ENCODE data around the gene ATP10B.

Gene ATP10B

DNA sequence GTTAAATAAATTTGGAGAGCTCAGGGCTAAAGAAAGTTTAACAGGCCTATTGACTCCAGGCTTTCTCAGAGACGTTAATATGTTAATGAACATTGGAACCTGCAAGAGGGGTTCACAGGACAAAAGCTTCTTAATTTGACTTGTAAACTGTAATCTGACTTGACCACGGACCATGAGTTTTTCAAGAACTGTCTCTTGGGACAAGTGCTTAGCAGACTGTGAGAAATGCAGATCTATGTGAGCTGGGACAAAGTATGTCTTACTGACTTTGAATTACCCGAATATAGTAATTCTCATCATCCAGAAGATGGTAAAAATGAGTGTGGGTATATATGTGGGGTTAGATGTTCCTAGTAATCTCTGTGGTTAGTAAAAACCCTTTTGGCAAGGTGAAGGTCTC, 186.6 kb downstream of the ATP10B start:
- DNase-seq (ENCODE audit: insufficient read length) (no peak), FAIRE-seq (no peak)
- TF ChIP-seq TAF1 (IDR thresholded peaks at IDR 0.05; ENCODE audit: borderline replicate concordance, low read depth, low read length) (no peak), POLR2AphosphoS5 (IDR thresholded peaks at IDR 0.05; ENCODE audit: low read depth, low read length) (no peak), POLR2A (IDR thresholded peaks at IDR 0.05; ENCODE audit: low read depth, low read length) (no peak)

DNA sequence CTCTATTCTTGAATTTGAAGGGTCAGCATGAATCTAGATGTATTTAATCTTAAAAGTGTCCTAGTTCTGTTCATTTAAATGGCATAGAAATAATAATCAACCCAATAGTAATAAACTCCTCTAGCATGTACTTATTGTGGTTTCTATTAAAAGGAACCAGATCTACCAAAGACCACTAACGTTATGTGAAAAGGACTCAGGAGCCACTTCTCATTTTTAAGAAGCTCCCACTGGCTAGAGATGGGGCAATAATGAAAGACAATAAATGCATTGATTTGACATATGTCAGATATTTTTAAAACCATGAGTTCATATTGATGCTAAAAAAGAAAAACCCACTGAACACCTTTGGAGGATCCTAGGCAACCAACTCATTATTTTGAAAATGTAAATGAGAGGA, 191.9 kb downstream of the ATP10B start:
- DNase-seq (ENCODE audit: insufficient read length) (no peak), FAIRE-seq (no peak)
- TF ChIP-seq POLR2AphosphoS5 (IDR thresholded peaks at IDR 0.05; ENCODE audit: low read depth, low read length) (no peak), TAF1 (IDR thresholded peaks at IDR 0.05; ENCODE audit: borderline replicate concordance, low read depth, low read length) (no peak), POLR2A (IDR thresholded peaks at IDR 0.05; ENCODE audit: low read depth, low read length) (no peak)

DNA sequence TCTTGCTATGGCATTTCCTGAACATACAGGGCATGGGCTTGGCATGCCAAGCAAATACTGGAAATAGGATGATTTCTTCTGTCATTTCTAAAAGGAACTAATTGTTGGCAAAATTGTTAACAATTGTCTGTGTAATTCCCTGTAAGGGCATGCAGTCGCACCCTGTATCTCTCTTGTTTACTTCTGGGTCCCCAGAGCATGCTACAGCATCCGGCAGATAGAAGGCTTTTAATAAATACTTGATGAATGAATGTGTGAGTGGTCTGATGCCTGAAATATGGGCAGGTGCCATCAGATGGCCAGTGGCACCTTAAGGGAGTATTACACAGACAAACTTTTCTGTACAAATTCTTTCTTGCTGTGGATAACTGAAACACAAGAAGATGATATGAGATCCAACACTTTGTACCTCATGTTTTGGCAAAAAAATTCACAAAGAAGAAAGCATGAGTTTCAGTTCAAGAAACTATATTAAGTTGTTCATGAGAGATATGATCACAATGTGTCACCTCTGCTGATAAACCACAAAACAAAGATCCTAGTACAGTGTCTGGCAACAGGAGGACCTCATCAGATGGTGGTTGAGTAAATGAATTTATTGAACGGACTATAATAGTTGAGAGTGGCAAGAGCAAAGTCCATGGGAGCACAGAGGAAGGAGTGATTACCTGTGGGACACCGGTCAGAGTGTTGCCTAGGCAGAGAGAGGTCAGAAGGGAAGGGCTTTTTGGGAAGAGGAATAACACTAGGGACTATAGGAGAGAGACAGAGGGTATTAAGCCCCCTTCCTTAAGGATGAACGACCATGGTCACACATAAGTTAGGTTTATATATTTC, 194.2 kb downstream of the ATP10B start:
- FAIRE-seq = no peak
- TF ChIP-seq TAF1 (IDR thresholded peaks at IDR 0.05; ENCODE audit: borderline replicate concordance, low read depth, low read length) = no peak
- TF ChIP-seq POLR2AphosphoS5 (IDR thresholded peaks at IDR 0.05; ENCODE audit: low read depth, low read length) = no peak
- no peak for TF ChIP-seq POLR2A (IDR thresholded peaks at IDR 0.05; ENCODE audit: low read depth, low read length)
- DNase-seq (ENCODE audit: insufficient read length) = no peak

DNA sequence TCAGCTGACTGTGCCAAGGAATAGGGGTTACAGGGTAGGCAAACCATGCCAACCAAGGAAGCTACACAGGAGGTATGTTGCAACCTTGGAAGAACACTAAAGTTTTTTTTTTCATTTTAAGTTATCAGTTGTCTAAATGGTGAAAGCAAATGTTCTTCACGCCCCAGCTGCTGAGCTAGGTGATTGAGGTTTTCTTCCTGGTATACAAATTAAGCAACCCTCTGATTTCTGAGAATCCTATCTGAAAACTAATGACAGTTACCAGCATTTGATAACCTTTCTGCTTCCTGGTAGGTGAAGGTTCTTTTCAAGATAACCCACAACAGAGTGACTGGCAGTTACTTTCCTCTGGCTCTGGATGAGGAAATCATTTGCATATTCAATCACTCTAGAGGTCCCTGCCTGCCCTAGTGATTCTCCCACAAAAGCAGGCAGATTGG, 194.9 kb downstream of the ATP10B start:
- TF ChIP-seq TAF1 (IDR thresholded peaks at IDR 0.05; ENCODE audit: borderline replicate concordance, low read depth, low read length) = no peak
- TF ChIP-seq POLR2AphosphoS5 (IDR thresholded peaks at IDR 0.05; ENCODE audit: low read depth, low read length) = no peak
- TF ChIP-seq POLR2A (IDR thresholded peaks at IDR 0.05; ENCODE audit: low read depth, low read length) = no peak

DNA sequence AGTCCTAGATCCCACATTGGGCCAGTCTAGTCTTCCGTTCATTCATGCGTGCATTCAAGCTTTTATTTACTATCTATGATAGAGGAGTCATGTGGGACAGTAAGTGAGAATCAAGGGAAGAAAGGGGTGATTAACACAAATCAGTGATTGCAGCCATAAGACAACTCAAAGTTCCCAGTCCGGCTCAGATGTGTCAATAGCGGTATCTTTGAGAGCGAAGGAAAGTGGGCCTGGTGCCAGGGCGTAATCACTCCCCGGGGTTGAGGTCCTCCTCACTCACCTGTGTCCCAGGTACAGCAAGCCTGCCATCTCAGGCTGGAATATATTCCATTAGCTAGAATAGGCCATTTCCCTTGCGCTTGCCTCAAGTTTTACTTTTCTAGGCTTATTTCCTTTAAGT, 196.3 kb downstream of the ATP10B start:
- no peak for DNase-seq (ENCODE audit: insufficient read length)
- TF ChIP-seq TAF1 (IDR thresholded peaks at IDR 0.05; ENCODE audit: borderline replicate concordance, low read depth, low read length) = no peak
- no peak for TF ChIP-seq POLR2AphosphoS5 (IDR thresholded peaks at IDR 0.05; ENCODE audit: low read depth, low read length)
- TF ChIP-seq POLR2A (IDR thresholded peaks at IDR 0.05; ENCODE audit: low read depth, low read length) = no peak
- no peak for FAIRE-seq

More for the DNA sequence above, 194.9 kb downstream of the ATP10B start:
- FAIRE-seq (no peak), DNase-seq (ENCODE audit: insufficient read length) (no peak)

- DNase-seq (ENCODE audit: insufficient read length) (no peak), FAIRE-seq (no peak)
- no peak for TF ChIP-seq POLR2AphosphoS5 (IDR thresholded peaks at IDR 0.05; ENCODE audit: low read depth, low read length)
- no peak for TF ChIP-seq TAF1 (IDR thresholded peaks at IDR 0.05; ENCODE audit: borderline replicate concordance, low read depth, low read length)
- TF ChIP-seq POLR2A (IDR thresholded peaks at IDR 0.05; ENCODE audit: low read depth, low read length) = no peak
Observed at GRCh38 chr5:160651692-160652645, 200.0 kb downstream of the ATP10B start.

- no peak for DNase-seq (ENCODE audit: insufficient read length)
Observed at GRCh38 chr5:160649304-160649703, 202.7 kb downstream of the ATP10B start.

GRCh38 chr5:160646033-160646432, 206.0 kb downstream of the ATP10B start:
- FAIRE-seq (no peak), DNase-seq (ENCODE audit: insufficient read length) (no peak)
- TF ChIP-seq TAF1 (IDR thresholded peaks at IDR 0.05; ENCODE audit: borderline replicate concordance, low read depth, low read length) = no peak
- no peak for TF ChIP-seq POLR2A (IDR thresholded peaks at IDR 0.05; ENCODE audit: low read depth, low read length)
- TF ChIP-seq POLR2AphosphoS5 (IDR thresholded peaks at IDR 0.05; ENCODE audit: low read depth, low read length) = no peak

More at GRCh38 chr5:160649304-160649703, 202.7 kb downstream of the ATP10B start:
- FAIRE-seq = peak; percentile 5
- TF ChIP-seq POLR2AphosphoS5 (IDR thresholded peaks at IDR 0.05; ENCODE audit: low read depth, low read length) (no peak), TAF1 (IDR thresholded peaks at IDR 0.05; ENCODE audit: borderline replicate concordance, low read depth, low read length) (no peak), POLR2A (IDR thresholded peaks at IDR 0.05; ENCODE audit: low read depth, low read length) (no peak)

DNA sequence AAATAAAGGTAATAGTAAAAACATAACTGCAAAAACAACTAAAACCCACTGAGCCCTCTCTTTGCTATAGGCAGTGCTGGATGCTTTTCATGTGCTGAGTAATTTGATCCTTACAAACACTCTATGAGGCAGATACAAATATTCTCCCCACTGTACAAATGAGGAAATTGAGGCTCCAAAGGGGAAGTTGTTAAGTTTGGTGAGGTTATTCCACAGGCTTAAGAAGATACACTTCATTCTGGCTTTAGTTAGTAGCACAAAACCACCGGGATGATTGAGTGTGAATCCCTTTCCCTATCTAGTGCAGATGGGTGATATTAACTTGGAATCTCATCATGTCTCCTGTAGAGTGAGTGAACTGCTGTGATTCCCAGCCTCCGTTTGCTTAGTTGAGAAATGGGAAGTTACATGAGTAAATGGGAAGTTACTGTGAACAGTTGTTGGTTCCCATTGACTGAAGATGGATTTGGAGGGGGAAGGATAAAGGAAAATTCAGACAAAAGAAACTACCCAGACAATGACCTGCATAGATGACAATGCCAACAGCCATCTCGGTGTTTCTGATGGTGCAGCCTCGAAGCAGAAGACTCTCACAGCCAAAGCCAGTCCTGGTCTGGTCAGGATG, 208.3 kb downstream of the ATP10B start:
- DNase-seq (ENCODE audit: insufficient read length) (no peak), FAIRE-seq (no peak)
- TF ChIP-seq POLR2AphosphoS5 (IDR thresholded peaks at IDR 0.05; ENCODE audit: low read depth, low read length) (no peak), POLR2A (IDR thresholded peaks at IDR 0.05; ENCODE audit: low read depth, low read length) (no peak), TAF1 (IDR thresholded peaks at IDR 0.05; ENCODE audit: borderline replicate concordance, low read depth, low read length) (no peak)

- TF ChIP-seq TAF1 (IDR thresholded peaks at IDR 0.05; ENCODE audit: borderline replicate concordance, low read depth, low read length) (no peak), POLR2A (IDR thresholded peaks at IDR 0.05; ENCODE audit: low read depth, low read length) (no peak), POLR2AphosphoS5 (IDR thresholded peaks at IDR 0.05; ENCODE audit: low read depth, low read length) (no peak)
- FAIRE-seq (no peak), DNase-seq (ENCODE audit: insufficient read length) (no peak)
Observed at GRCh38 chr5:160641405-160641804, 210.6 kb downstream of the ATP10B start.

GRCh38 chr5:160640406-160640805, 211.6 kb downstream of the ATP10B start:
- FAIRE-seq (no peak), DNase-seq (ENCODE audit: insufficient read length) (no peak)
- no peak for TF ChIP-seq TAF1 (IDR thresholded peaks at IDR 0.05; ENCODE audit: borderline replicate concordance, low read depth, low read length)
- no peak for TF ChIP-seq POLR2AphosphoS5 (IDR thresholded peaks at IDR 0.05; ENCODE audit: low read depth, low read length)
- TF ChIP-seq POLR2A (IDR thresholded peaks at IDR 0.05; ENCODE audit: low read depth, low read length) = no peak

Measured in GM12892 (cell line).